GM19043 (cell line): ENCODE data around the gene TMEM259.
"Not testable (repeated sequence)": the region's sequence is repeated elsewhere in the genome, so short reads cannot be mapped to it uniquely, and the experiment has no call there.

Experiments used
- ATAC-seq: cut with Tn5 transposase; IDR thresholded peaks from one replicate; pipeline ENCODE4 v1.9.1; 2021; ENCODE audit warnings: low read depth; ENCODE audit not compliant: unreplicated experiment

The TMEM259 gene

DNA sequence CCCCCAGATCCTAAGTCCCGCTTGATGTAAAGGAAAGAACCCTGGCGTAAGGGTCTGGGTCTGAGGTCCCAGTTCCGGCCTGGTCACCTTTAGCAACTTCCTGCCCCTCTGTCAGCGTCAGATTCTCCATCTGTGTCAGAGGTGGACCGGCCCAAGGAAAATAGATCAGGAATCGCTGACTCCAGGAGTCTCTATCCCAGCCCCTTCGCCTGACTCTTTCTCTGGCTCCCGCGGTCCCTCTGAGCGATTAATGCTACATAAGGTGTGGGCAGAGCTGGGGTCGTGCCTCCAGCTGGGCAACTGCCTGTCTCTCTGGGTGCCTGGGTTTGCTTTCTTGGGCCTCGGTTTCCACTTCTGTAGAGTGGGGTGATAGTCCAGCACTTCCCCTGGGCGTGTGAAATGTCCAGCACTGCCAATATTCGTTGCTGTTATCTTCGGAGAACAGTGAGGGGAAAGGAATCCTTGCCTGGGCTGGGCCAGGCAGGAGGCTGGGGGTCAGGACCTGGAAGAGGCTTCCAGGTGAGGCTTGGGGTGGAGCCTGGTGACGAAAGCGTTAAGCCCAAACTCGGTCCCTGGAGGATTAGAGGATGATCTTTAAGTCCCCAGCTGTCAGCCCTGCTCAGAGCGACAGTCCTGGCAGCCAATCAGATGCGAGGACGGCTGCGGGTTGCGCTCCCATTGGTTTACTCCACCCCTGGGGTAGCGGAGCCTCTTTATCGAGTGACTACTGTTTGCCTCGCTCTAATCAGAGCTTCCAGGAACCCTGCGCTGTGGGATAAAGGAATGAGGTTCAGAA is 19.8 kb upstream of the TMEM259 start:
- ATAC-seq = peak; percentile 34

DNA sequence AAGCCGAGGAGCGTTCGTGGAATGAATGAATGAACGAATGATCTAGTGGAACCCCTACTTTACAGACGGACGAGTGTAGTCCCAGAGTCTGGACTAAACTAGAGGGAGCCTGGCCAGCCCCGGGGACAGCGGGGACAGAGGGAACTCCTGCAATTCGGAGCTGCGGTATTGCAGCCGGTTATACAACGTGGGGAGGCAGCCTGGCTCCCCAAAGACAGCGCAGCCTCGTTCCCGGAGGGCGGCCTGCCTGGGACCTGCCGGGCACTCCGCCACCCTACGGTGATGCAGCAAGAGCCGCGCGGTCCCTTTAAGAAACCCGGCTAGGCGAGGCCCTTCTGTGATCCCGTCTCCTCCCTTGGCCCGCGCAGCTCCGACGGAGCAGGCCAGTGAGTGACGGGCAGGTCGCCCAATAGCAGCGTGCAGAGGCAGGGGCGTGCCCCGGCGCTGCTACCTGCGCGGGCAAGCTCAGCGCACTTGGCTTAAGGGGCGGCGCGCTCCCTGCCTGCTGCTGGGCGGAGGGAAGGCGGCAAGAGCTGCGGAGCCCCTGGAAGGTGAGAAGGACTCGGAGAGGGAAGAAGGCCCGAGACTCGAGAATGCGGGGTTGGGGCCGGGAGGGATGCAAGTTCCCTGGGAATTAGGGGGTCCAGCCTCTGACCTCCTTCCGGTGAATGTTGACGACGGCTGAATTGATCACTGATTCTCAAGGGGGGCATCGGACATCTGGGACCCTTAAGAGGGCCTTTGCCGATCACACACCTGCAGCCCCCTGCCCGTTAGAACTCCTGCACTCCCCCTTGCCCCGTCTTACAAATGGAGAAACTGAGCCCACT is 18.9 kb upstream of the TMEM259 start, which contains the start of gene ABCA7:
Gene ABCA7 (plus strand): TSS at position 462 of the 830 bp plus-strand sequence. CDS start 1,255 bp downstream, outside the sequence.
- ATAC-seq = peak; percentile 62

DNA sequence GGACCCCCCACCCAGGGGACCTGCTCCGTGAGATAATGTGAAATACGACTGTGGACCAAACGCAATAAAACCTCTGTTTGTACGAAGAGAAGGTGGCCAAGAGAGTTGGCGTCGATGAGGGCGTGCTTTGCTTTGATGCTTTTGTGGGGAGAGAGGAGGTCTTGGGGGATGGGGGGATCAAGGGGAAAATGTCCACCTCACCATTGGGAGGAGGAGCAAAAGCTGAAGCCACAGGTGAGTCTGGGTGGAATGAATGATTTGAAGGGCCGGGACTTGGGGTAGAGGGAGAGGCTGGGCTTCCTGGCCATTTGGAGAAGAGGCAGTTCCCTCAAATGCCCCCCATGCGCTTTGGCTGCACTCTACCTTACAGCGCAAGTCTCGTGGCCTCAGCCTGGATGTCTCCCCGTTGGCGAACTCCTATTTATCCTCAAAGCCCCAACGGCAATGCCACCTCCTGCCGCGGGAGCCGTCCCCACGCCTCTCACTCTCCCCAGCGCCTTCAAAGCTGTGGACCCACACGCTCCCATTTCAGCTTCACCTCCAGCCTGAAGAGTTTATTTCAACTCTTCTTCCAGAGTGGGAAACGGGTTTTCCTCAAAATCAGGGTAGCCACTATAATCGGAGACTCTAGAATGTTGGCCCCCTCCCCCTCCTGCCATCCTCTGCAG is 18.2 kb upstream of the TMEM259 start:
- no peak for ATAC-seq

DNA sequence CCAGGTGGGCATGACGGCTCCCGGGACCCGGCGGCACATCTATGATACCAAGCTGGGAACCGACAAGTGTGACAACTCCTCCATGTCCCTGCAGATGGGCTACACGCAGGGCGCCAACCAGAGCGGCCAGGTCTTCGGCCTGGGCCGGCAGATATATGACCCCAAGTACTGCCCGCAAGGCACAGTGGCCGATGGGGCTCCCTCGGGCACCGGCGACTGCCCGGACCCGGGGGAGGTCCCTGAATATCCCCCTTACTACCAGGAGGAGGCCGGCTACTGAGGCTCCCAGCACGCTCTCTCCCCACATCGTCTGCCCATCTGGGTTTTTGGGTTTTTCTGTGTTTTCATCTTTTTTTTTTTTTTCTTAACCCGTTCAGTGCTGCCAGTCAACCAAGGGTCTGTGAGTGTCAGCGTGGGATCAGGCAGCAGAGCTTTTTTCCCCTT is 16.7 kb upstream of the TMEM259 start:
- ATAC-seq = no peak

DNA sequence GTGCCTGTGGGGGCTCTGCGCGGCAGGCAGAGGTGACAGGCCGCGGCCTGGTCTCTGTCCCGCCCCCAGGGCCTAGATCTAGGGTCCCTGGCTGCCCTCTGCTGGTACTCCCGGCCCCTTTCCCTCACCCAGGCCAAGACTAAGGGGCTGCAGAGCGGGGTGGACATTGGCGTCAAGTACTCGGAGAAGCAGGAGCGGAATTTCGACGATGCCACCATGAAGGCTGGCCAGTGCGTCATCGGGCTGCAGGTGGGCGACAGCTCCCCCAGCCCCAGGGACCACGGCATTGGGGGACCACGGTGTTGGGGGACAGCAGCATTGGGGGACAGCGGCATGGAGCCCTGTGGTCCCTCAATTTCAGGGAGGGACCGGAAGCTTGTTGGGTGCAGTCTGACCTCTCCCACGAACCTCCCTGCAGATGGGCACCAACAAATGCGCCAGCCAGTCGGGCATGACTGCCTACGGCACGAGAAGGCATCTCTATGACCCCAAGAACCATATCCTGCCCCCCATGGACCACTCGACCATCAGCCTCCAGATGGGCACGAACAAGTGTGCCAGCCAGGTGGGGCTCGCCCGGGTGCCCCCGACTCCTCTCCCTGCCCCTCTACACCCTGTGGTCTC is 15.2 kb upstream of the TMEM259 start:
- no peak for ATAC-seq

DNA sequence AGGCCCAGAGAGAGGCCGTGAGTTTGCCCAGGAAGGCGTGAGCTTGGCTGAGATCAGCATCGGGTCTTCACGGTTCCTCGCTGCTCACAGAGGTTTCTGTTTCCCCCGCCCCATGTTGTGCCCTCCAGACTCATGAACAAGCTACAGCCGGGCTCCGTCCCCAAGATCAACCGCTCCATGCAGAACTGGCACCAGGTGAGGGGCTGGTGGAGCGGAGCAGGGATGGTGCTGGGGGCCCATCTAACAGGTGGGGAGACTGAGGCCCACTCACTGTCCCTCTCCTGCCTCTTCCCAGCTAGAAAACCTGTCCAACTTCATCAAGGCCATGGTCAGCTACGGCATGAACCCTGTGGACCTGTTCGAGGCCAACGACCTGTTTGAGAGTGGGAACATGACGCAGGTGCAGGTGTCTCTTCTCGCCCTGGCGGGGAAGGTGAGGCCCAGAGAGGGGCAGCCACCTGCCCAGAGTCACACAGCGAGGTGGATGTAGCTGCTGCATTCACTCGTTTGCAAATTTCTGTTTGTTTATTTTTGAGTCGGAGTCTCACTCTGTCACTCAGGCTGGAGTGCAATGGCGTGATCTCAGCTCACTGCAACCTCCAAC is 11.4 kb upstream of the TMEM259 start:
- no peak for ATAC-seq

DNA sequence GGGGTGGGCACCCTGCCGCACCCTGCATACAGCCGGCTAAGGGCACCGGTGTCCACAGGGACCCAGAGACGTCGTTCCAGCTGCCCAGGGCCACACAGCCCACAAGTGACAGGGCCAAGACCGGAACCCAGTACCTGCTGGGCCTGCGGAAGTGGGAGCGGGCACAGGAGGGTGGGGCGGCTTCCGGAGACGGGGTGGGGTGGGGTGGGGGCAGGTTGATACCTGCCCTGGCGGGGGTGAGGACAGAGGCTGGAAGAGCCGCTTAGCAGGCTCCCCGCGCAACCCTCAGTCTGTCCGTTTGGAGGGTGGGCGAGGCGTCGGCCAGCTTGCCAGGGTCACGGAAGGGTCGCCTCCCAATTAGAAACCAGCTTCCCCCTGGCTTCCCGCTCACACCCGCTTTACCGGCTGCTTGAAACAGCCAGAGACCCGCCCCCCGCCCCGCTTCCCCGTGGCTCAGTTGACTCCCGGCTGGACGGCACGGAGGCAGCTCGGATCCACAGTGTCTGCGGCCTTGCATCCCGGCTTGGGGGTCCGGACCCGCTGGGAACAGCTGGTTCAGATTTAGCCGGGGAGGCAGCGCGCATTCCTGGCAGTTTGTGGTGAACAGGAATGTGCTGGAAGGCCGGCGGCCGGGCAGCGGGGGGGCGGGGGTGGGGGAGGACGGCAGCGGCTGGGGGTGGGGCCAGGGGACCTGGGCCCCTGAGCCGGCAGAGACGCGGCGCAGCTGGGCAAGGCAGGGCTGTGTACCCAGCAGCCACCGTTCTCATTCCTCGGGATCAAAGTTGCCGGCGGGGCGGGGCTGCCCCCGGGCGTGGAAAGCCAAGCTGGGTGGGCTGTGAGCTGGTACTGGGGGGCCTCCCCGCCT is 7.4 kb upstream of the TMEM259 start:
- ATAC-seq = no peak

DNA sequence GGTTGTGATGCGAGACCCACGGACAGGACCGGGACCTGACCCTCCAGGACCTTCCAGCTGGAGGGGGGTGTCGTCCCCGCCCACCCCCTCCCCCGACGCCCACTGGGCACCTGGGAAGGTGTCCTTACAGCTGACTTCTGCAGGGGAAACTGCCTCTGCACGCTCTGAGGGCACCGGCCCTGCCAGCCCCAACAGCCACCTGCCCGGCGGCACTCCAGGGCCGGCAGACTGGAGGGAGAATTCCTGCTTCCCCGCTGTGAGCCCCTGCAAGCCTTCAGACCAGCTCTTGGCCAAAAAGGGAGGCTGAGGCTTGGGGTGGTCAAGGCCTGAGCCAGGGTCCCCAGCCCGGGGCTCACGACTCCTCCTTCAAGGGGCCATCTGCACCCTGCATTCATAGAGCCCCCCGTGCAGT is 6.7 kb upstream of the TMEM259 start:
- ATAC-seq = no peak

DNA sequence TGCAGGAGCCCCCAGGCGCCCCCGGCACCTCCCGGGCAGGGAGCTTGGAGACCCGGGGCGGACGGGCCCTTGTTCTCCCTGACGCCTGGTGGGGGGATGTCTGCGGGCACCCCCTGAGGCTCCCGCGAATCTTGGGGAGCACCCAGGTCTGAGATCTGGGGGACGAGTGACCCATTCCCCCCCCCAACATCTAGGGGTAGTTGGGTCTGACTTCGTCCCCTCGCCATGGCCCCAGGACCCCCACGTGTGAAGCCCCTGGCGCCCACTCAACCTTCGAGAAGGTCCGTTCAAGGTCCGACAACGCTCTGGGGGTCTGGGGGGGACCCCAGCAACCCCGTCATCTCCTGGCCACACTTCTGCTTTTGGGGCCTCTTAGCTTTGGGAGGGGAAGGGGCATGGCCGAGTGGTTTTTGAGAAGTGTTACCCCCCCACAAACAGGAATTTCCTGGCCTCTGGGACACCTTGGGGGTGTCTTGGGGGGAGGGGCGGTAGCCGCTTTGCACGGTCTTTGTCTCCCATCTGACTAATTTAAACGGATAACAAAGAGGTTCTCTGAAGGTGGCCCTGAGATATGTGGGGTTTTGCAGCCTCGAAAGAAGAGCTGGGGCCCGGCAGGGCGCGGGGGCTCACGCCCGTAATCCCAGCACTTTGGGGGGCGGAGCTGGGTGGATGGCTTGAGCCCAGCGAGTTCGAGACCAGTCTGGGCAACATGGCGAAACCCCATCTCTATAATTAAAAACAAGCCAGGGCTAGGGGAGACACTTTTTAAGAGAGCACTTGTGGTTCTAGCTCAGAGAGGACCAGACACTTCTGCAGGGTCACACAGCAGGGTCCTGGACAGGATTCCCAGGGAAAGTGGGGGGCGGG is 6.1 kb upstream of the TMEM259 start:
- no peak for ATAC-seq

DNA sequence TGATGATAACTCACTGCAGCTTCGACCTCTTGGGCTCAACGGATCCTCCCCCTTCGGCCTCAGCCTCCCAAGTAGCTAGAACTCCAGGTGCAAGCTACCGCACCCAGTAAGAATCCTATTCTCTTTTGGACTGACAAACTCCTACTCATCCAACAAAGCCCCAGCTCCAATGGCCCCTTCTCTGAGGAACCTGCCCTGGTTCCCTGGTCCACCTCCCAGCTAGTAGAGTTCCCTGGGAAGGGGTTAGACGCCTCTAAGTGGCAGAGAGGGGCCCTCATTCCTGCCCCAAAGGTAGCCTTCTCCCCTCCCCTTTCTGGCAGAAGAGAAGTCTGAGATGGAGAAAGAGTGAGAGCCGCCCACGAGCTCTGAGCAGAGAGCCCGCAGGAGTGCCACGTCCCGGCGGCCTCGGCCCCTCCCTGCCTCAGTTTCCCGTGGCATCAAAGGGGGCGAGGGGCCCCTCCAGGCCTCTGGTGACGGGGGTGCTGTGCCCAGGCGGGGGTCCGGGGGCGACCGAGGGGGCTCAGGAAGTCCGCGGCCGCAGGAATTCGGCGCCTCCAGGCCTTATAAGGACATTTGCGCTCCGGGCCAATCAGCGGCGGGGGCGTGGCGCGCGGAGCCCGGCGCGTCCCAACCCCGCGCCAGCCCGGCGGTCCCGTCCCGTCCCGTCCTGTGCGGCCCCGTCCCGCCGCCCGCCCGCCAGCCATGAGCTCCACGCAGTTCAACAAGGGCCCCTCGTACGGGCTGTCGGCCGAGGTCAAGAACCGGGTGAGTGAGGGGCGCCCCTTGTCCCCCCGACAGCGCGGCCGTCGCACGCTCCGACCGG is 5.2 kb upstream of the TMEM259 start, which contains the start of gene CNN2:
Gene CNN2 (plus strand): TSS at position 649 of the 823 bp plus-strand sequence. CDS start 54 bp downstream, at position 703.
- no peak for ATAC-seq

DNA sequence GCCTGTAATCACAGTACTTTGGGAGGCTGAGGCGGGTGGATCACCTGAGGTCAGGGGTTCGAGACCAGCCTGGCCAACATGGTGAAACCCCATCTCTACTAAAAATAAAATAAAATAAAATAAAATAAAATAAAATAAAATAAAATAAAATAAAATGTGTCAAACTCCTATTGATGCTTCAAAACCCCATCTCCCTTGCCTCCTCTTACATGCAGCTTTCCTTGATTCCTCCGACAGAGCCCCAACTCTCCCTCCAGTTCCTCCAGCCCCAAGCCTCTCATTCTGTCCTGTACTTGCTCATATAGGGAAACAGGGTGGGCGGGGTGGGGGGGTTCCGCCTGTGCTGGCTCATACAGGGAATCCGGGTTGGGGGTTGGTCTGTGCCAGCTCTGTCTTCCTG is 4.2 kb upstream of the TMEM259 start:
- ATAC-seq = not testable (repeated sequence)

DNA sequence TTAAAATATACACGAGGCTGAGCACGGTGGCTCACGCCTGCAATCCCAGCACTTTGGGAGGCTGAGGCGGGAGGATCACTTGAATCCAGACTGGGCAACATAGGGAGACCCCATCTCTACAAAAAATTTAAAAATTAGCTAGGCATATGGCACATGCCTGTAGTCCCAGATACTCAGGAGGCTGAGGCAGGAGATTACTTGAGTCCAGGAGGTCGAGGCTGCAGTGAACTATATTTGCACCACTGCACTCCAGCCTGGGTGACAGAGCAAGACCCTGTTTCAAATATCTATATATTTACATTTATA is 2.9 kb upstream of the TMEM259 start:
- not testable (repeated sequence) for ATAC-seq

DNA sequence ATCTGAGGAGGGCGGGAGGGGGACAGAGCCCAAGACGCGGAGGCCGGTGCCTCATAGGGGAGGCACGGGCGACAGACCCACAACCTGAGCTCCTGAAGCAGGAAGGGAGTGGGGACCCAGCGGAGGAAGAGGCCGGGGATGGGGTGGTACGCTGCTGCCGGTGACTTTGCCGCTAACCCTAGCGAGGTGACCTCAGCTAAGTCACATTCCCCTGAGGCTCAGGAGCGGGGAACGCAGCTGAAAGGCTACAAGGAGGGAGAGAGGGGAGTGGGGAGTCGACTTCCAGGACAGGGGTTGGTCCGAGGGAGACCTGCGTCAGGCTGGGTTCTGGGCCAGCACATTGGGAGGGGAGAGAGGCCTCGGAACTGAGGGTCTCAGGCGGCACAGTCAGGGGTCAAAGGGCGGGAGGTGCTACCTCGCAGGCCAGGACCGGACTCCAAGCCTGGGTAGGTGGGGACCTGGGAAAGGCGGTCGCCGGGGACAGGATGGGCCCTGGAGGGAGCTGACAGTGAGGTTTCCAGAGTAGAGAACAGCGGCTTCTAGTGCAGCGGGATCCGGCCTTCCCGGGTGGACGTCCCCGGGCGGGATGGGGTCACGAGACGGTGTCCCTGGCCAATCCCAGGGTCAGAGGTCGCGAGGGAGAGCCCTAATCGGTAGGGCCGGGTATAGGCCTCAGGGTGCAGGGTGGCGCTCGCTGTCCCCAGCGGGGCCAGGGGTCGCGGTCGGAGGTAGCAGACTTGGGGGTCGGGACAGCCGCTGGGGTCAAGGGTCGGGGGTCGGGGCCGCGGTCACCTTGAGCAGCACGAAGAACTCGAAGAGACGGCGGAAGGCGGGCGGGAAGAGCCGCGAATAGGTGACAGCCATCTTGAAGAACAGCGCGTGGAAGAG is 699 bp downstream of the TMEM259 start:
- ATAC-seq = no peak

DNA sequence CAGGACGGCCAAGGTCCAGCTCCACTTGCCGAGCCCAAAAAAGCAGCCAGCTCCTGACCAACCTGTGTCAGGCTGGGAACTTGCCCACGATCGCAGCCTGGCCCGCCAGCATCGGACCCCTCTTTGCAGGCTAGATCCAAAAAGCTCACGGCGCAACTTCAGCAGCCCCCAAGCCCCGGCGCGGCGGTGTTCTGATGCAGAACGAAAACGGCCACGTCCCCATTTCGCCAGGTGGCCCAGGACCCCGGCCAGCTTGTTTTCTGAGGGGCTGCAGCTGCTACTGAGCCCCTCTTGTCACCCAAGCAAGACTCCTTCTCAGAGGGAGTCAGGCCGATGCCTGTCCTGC is 1.3 kb downstream of the TMEM259 start:
- ATAC-seq = no peak

DNA sequence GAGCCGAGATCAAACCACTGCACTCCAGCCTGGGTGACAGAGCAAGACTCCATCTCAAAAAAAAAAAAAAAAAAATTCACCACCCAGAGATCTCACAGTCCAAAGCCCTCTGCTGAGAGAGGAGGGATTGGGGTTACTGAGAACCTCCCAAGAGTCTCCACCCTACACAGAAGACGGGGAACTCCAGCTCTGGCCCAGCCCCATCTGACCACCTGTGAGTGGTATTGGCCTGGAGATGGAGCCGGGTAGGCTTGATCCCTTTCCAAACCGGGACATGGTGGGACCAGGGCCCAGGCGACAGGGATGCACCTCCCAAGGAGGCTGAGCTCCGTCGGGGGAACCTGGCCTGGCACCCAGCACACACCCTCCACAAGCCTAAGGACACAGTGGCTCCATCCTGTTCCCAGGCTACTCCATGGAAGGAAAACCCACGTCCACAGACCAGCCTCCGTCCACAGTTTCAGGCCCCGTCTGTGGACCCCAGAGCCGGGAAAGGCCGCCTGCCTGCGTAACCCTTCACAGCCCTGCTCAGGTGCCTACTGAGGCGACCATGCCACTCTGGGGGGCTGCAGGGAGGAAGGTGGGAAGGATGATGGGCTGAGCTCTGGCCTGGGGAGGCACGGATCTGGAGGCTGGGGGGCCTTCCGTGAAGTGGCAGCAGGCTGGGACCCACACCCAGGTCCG is 1.8 kb downstream of the TMEM259 start:
- ATAC-seq = no peak

DNA sequence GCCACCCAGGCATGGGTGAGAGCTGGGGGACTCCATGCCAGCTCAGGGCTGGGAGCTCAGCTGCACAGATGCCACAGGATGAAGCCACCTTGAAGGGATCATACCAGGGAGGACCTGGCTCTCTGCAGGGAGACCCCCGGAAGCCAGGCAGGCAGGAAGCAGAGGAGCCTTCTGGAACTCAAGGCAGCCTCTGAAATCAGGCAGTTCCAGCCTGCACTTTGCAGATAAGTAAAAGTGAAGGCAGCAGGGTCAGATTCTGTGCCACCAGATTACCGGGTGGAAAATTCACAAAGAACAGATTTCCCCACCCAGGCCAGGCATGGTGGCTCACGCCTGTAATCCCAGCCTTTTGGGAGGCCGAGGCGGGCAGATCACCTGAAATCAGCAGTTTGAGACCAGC is 2.5 kb downstream of the TMEM259 start:
- no peak for ATAC-seq
